VCaP (cell line): ENCODE data around the gene CRHBP.

Experiments
- H3K27ac ChIP-seq: fragments of 450-650 bp; 2 replicates; pipeline ENCODE4 v1.5.1; 2017
- CTCF ChIP-seq: fragments of 450-650 bp; conservative IDR thresholded peaks from 2 replicates; pipeline ENCODE4 v1.5.1; 2017; ENCODE audit warnings: mild to moderate bottlenecking, moderate library complexity

Gene CRHBP

GRCh38 chr5:76946090-76946489 is 6.8 kb upstream of the CRHBP start:
- H3K27ac ChIP-seq = no peak overlapping the region
- TF ChIP-seq CTCF = no peak

GRCh38 chr5:76947082-76947503 is 5.8 kb upstream of the CRHBP start:
- H3K27ac ChIP-seq = no peak overlapping the region
- no peak for TF ChIP-seq CTCF

- H3K27ac ChIP-seq = no peak overlapping the region
- 0 out of 2 replicates have a peak, but pooled peaks have one; percentile 6 for TF ChIP-seq CTCF
These were observed 922 bp downstream of the CRHBP start for GRCh38 chr5:76953551-76954382.

GRCh38 chr5:76954383-76954763 is 1.5 kb downstream of the CRHBP start:
- H3K27ac ChIP-seq = no peak overlapping the region

GRCh38 chr5:76956033-76956432 is 3.2 kb downstream of the CRHBP start:
- no peak overlapping the region for H3K27ac ChIP-seq
- no peak for TF ChIP-seq CTCF

More at GRCh38 chr5:76954383-76954763, 1.5 kb downstream of the CRHBP start:
- TF ChIP-seq CTCF = no peak

- TF ChIP-seq CTCF = no peak
- no peak overlapping the region for H3K27ac ChIP-seq
These were observed 6.3 kb downstream of the CRHBP start for GRCh38 chr5:76958991-76959767.

GRCh38 chr5:76960004-76960625 is 7.3 kb downstream of the CRHBP start:
- H3K27ac ChIP-seq = no peak overlapping the region
- TF ChIP-seq CTCF = no peak
